GM13977 (cell line): ENCODE results near the gene C18orf32.

Source experiments
- DNase-seq: peaks from one replicate; pipeline ENCODE4 v3.0.0; 2012; ENCODE audit warnings: low spot score
- CTCF ChIP-seq: IDR thresholded peaks from 2 replicates; pipeline ENCODE4 v1.5.1; 2012; ENCODE audit warnings: mild to moderate bottlenecking, control low read depth; ENCODE audit not compliant: insufficient read depth; ENCODE audit errors: extremely low read depth, missing control alignments
- in situ Hi-C: fragments of 300-500 bp; cut with MboI; formaldehyde crosslinking; loops from one replicate; pipeline ENCODE4 v1.12.0; 2022; ENCODE audit warnings: low sequenced_read_pairs, low pct_unique_long_range_greater_than_20kb, mixed read lengths, inconsistent platforms; ENCODE audit not compliant: unreplicated experiment

Gene C18orf32

GRCh38 chr18:49491857-49492693, 5.0 kb upstream of the C18orf32 start, which contains the start of gene RPL17:
RPL17 (minus strand) TSS chr18:49492465.
- no peak for TF ChIP-seq CTCF
- DNase-seq: peak; percentile 95
- in situ Hi-C loops: no loop called here

GRCh38 chr18:49491534-49491856, 4.5 kb upstream of the C18orf32 start:
- TF ChIP-seq CTCF: no peak
- in situ Hi-C loops: no loop called here
- peak; percentile 26 for DNase-seq

GRCh38 chr18:49490246-49490762, 3.3 kb upstream of the C18orf32 start:
- in situ Hi-C loops: no loop called here
- no peak for DNase-seq
- no peak for TF ChIP-seq CTCF

- no peak for DNase-seq
- in situ Hi-C loops: no loop called here
- no peak for TF ChIP-seq CTCF
These were observed 777 bp upstream of the C18orf32 start for GRCh38 chr18:49487711-49488310.

- in situ Hi-C loops: no loop called here
- TF ChIP-seq CTCF: no peak
- no peak for DNase-seq
These were observed 455 bp downstream of the C18orf32 start for GRCh38 chr18:49486606-49486952.

GRCh38 chr18:49486134-49486533, 900 bp downstream of the C18orf32 start:
- in situ Hi-C loops: no loop called here
- TF ChIP-seq CTCF: no peak
- DNase-seq: no peak
